Activated naive CD8-positive, alpha-beta T cell treated with anti-CD3 and anti-CD28 coated beads, Interleukin-2, amount 50 U/mL, for 16 hours (primary cell): ENCODE results near the gene ARL13B.

Source experiments
- DNase-seq: peaks from one replicate; pipeline ENCODE4 v3.0.0-alpha.2; 2020; ENCODE audit warnings: low read depth, low spot score

ARL13B gene

DNA sequence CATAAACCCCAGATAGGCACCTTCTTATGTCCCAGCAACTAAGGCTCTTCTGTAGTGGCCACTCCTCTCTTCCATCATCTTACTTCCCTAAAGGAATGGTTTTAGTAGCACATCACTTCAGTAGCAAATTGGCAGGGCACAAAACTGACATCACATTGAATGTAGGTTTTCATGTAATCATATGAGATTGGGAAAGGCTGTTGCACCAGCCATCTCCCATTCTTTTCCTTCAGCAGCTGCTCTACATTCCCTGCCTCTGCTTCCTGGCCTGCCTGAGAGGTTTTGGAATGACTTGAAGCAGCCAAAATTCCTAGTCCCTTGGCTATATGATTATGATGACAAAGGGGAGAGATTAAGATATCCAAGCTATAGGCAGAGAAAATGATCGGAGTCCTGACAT lies 119.4 kb downstream of the ARL13B start:
- DNase-seq: no peak

DNA sequence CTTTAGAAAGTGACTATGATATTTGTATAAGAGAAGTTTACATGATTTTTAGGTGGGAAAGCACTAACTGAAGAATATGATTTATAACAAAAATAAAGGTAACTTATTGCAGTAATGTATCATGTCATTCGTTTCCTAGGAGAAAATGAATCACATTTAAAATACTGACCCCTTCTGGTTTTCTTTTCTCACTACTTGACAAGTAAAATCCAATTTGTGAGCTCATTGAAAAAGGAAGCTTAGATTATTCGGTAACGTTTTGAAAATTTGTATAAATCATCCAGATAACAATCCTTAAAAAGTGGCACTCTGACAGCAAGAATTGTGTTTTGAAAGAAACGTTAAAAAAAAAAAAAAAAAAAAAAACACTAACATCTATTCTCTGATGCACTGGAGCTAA lies 121.9 kb downstream of the ARL13B start:
- no peak for DNase-seq
